Peyer's patch (tissue), 4 donors: ENCODE data around the gene TFF2.

Experiments used
- POLR2A ChIP-seq, 2 donors: fragments of 450-650 bp; IDR thresholded peaks; one replicate each; pipeline ENCODE4 v1.5.1; 2017; ENCODE audit warnings: antibody characterized with exemption in 2 of 2, mild to moderate bottlenecking in 2 of 2, moderate library complexity in 2 of 2
- TF ChIP-seq, protein P1 (sequence below), 6 experiments: fragments of 450-650 bp in 4 of 6; fragments of 200-600 bp in 2 of 6; sonication (generic) in 1 of 6; IDR thresholded peaks; one replicate each; pipeline ENCODE4 v1.5.1; 2017 to 2019; ENCODE audit warnings: antibody characterized with exemption in 6 of 6, mild to moderate bottlenecking in 3 of 6, moderate library complexity in 1 of 6

DNA sequence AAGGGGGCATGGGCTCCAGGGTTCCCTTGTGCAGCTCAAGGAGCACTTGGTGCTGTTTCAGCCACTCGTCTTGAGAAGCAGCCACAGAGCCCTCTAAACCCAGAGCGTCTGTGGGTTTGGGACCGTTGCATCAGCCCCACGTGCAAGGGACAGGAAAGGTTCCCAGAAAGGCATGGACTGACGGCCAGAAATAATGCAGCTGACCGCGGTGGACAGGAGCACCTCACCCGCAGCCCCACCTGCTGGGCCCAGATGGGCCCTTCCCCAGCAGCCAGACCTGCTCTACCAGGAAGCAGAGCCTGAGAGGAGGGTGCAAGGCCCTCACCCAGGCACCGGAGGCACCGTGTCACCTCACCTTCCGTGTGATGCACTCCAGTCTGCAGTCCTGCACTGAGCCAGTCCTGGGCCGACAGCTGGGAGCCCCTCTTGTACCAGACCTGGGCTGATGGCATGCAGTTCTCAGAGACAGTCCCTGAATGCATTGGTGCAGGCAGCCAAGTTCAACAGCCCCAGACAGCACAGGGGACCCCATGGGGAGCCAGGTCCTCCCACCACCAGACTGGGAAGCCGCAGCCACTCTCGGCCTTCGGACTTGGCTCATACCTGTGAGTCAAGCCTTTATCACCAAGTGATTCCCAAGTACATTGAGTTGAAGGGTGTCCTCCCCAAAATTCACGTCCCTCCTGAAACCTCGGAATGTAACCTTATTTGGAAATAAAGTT is 30.8 kb downstream of the TFF2 start:
- TF ChIP-seq, protein P1, sequence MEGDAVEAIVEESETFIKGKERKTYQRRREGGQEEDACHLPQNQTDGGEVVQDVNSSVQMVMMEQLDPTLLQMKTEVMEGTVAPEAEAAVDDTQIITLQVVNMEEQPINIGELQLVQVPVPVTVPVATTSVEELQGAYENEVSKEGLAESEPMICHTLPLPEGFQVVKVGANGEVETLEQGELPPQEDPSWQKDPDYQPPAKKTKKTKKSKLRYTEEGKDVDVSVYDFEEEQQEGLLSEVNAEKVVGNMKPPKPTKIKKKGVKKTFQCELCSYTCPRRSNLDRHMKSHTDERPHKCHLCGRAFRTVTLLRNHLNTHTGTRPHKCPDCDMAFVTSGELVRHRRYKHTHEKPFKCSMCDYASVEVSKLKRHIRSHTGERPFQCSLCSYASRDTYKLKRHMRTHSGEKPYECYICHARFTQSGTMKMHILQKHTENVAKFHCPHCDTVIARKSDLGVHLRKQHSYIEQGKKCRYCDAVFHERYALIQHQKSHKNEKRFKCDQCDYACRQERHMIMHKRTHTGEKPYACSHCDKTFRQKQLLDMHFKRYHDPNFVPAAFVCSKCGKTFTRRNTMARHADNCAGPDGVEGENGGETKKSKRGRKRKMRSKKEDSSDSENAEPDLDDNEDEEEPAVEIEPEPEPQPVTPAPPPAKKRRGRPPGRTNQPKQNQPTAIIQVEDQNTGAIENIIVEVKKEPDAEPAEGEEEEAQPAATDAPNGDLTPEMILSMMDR (IDR thresholded peaks at IDR 0.05): no peak
- TF ChIP-seq POLR2A (IDR thresholded peaks at IDR 0.05): no peak
